Left lobe of liver (tissue), 2 donors: ENCODE measurements around the gene METAP1. TPM values are rescaled to one million over a fixed set of nuclear protein-coding genes. Genes with fewer than 3 reads are reported as not detected.
"Not testable (repeated sequence)": the region's sequence is repeated elsewhere in the genome, so short reads cannot be mapped to it uniquely, and the experiment has no call there.

Experiments
- ATAC-seq: fragments of 200-7000 bp; cut with Tn5 transposase; one replicate; pipeline ENCODE4 v1.9.1; 2020; ENCODE audit warnings: mild to moderate bottlenecking, moderate library complexity
- DNase-seq: peaks from one replicate; pipeline ENCODE4 v3.0.0-alpha.2; 2020; ENCODE audit warnings: low spot score
- total RNA-seq: library from RNA; stranded (reverse); gene quantifications from one replicate; pipeline ENCODE4 v1.2.1, GENCODE V29; 2021
- donor health status: DM: no; HTN: no; CAD: no; lungs with moderate emphysema.
- donor health status: DM: no; HTN: yes; CAD: no.

Gene METAP1
- total RNA-seq, 1 donor from 2014 or later, result 14.6 TPM

GRCh38 chr4:99090481-99091215 is 95.1 kb downstream of the METAP1 start:
- DNase-seq, result no peak
- ATAC-seq, result no peak

- ATAC-seq (no peak), DNase-seq (no peak)
These were observed 95.7 kb downstream of the METAP1 start for GRCh38 chr4:99091216-99091575.

DNA sequence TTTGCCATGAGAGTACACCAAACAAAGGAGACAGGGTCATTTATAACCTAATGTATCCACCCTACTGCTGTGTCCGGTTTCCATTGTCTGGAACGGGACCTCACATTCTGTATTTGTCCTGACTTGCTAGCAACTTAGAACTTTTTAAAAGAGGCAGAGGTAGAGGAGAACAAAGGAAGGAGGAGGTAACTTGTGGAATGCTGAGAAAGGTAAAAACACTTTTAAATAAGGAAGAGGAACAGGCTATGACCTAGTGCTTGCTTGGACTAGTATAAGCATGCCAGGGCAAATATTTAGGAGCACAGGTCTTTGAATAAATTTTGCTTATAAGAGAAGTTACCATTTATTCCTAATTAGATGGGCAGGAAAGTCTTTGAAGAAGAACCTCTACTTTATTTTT is 96.3 kb downstream of the METAP1 start:
- ATAC-seq, DNase-seq: not testable (repeated sequence)

- DNase-seq, result no peak
These were observed 103.8 kb downstream of the METAP1 start for GRCh38 chr4:99099311-99099710.

GRCh38 chr4:99099814-99100213 is 104.3 kb downstream of the METAP1 start:
- DNase-seq, result not testable (repeated sequence)

More at GRCh38 chr4:99099311-99099710, 103.8 kb downstream of the METAP1 start:
- no peak for ATAC-seq

GRCh38 chr4:99100876-99101275 is 105.4 kb downstream of the METAP1 start:
- ATAC-seq, result no peak
- no peak for DNase-seq

More at GRCh38 chr4:99099814-99100213, 104.3 kb downstream of the METAP1 start:
- not testable (repeated sequence) for ATAC-seq

DNA sequence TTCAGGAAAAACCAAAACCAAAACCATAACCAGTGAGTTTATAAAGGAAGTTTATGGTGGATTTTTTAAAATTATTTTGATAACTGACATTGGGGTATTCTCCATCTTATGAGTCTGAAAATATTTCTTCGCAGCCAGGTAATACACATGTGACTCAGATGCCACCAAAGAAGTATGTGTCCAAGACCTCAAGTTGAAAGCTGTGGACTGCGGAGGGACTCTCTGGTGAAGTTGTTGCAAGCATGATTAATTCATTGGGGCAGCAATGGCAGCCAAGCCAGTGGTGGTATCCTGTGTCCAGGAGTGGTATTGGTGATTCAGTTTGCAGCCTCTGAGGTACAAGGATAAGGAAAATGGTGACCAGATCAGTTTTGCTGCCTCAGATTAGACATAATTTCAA is 107.1 kb downstream of the METAP1 start:
- ATAC-seq, result no peak
- no peak for DNase-seq

GRCh38 chr4:99103166-99103565 is 107.6 kb downstream of the METAP1 start:
- no peak for DNase-seq
- ATAC-seq, result no peak

GRCh38 chr4:99104153-99104552 is 108.6 kb downstream of the METAP1 start:
- no peak for DNase-seq
- no peak for ATAC-seq

DNA sequence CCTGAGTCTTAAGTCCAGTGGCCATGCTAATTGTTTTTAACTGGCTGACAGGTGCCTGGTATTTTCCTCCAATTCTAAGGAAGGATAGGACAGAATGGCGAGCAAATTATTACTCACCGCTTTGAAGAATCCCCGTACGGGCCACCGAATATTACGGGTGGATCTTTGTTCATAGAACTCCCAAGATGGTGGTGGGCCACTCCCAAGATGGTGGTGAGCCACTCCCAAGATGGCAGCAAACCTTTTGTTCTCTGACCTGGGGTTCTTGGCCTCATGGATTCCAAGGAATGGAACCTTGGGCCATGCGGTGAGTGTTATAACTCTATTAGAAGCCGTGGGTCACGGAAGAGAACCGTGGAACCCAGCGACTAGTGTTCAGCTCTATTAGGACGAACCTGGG is 113.8 kb downstream of the METAP1 start:
- ATAC-seq, DNase-seq: not testable (repeated sequence)

Other genes starting within 250 kb of the METAP1 start
- 29.5 TPM for gene EIF4E, start 66.6 kb upstream of the METAP1 start, total RNA-seq
- 155 TPM for gene ADH5, start 93.1 kb downstream of the METAP1 start, total RNA-seq
- 689 TPM for gene ADH4, start 148.6 kb downstream of the METAP1 start, total RNA-seq
- gene ADH6, start 223.5 kb downstream of the METAP1 start, total RNA-seq, result 144 TPM